Superior temporal gyrus (tissue), 1 donor: ENCODE data around the gene GYS2.
"Not testable (repeated sequence)": the region's sequence is repeated elsewhere in the genome, so short reads cannot be mapped to it uniquely, and the experiment has no call there.

Source experiments
- DNase-seq: peaks from one replicate; pipeline ENCODE4 v3.0.0-alpha.2; 2016; ENCODE audit errors: extremely low spot score

Gene GYS2

DNA sequence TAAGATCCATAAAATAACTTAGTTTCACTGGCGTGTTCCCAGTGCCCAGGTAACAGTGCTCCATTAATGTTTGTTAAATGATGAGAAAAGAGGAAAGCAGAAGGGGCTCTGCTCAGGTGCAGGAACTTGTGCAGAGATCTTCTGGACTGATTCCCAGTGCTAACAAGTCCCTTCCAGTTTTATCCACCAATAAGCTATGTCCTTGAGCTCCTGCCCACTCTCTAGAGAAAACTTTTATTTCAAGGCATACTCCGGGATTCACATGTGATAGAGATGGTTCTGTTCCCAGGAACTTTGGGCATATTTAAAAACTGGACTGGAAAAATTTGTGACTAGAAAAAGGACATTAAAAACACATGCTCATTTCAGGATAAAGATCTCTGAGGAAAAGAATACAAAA, 1.9 kb downstream of the GYS2 start:
- no peak for DNase-seq

DNA sequence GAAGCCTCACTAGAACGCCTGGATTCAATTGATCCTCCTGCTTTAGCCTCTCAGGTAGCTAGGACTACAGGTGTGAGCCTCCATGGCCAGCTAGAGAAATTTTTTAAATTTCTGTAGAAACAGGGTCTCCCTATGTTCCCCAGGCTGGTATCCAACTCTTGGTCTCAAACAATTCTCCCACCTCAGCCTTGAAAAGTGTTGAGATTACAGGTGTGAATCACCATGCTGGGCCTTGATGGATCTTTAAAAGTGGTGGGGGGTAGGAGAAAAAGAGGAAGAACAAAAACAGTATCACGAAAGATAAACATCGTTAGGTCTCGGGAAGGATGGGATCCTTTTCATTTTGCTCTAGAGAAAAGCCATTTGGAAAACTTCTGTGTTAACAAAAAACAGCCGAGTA, 4.5 kb downstream of the GYS2 start:
- no peak for DNase-seq

DNA sequence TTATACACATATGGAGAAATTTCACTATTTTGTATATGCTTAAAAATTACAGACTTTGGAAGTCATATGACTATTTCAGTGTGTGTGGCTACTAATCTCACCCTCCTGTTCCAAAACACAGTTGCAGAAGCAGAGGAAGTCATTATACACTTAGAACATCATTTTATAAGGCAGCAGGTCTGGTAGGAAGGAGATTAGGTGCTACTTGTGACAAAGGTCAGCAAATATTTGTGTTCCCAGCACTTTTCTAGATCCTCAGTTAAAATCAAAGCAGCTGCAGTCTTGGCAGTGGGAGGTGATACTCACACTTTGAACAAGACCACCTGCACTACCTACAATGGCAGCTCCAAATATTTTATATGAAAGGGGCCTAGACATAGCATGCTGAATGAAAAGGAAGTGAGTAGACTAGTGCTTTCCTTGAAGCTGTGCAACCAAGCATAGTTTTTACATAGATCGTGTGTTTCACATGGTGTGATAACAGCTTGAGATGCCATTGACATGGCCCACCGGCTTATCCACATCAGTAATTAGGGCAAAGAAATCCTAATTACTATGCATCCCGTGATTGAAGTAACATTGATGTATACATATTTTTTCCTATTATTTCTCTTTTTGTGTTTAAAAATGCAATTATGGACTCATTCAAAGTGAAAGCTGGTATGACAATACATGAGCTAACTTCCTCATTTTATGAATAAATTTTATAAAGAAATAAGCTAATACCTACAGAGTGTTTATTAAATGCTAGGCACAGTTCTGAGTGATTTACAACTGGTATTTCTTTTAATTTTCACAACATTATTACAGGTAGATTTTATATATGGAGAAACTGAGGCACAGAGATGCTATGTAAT, 5.3 kb downstream of the GYS2 start:
- no peak for DNase-seq

DNA sequence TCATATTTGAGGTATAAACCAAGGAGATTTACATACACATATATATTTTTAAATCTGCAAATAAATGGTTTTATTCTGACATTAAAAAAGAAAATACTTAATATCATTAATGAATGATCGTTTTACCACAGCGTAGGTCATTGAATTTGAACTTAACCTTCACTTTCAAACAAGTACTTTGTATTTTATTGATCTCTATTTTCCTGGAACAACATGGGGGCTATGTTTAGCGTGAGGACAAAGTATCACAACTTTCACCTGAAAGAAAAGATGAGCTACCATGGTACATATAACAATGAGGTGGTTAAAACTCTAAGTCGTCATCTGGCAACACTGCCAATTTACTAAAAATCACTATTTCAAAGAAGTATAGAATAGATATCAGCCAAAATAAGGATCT, 6.0 kb downstream of the GYS2 start:
- no peak for DNase-seq

DNA sequence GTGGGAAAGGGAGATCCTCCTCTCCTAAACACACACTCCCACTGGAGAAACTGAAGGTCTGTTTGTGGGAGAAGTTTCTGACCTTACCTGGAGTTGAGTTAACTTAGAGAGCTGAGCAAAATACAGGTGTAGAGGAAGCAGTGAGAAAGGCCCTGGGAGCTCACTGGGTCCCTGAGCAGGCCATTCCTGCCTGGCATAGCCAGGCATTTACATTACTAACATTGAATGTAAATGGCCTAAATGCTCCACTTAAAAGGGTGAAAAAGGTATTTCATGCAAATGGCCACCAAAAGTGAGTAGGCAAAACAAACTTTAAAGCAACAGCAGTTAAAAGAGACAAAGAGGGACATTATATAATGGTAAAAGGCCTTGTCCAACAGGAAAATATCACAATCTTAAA, 9.3 kb downstream of the GYS2 start:
- DNase-seq = not testable (repeated sequence)

DNA sequence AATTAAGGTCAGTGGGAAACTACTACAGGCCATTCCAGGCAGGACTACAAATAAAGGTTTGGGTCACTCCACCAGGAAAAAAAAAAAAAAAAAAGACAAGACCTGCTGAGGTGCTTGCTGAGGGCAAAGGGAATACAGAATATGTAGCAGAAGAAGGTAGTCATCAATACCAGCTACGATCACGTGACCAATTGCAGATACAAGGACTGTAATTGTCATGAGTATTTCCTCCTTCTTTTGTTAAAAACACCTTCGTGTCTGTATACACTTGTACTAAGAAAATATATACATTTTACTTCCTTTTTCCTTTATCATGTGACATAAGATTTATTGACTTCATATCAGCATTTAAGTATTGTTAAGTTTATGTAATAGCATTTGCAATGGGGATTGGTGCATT, 19.2 kb downstream of the GYS2 start:
- DNase-seq = no peak

DNA sequence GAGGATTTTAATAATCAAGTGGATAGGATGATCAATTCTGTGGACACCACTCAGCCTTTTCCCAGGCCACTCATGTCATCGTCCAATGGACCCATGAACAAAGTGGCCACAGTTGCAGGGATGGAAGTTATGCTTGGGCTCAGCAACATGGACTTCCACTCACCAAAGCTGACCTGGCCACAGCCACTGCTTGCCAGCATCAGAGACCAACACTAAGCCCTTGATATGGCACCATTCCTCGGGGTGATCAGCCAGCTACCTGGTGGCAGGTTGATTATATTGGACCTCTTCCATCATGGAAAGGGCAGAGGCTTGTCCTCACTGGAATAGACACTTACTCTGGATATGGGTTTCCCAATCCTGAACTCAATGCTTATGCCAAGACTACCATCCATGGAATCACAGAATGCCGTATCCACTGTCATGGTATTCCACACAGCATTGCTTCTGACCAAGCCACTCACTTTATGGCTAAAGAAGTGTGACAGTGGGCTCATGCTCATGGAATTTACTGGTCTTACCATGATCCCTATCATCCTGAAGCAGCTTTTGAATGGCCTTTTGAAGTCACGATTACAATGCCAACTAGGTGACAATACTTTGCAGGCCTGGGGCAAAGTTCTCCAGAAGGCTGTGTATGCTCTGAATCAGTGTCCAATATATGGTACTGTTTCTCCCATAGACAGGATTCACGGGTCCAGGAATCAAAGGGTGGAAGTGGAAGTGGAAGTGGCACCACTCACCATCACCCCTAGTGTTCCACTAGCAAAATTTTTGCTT, 20.1 kb downstream of the GYS2 start:
- not testable (repeated sequence) for DNase-seq

DNA sequence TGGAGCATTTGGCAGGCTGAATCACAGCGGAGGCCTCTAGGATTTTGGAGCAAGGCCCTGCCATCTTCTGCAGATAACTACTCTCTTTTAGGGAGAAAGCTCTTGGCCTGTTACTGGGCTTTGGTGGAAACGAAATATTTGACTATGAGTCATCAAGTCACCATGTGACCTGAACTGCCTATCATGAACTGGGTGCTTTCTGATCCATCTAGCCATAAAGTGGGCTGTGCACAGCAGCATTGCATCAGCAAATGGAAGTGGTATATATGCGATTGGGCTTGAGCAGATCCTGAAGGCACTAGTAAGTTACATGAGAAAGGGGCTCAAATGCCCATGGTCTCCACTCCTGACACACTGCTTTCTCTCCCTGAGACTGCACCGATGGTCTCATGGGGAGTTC, 21.1 kb downstream of the GYS2 start:
- DNase-seq = no peak

DNA sequence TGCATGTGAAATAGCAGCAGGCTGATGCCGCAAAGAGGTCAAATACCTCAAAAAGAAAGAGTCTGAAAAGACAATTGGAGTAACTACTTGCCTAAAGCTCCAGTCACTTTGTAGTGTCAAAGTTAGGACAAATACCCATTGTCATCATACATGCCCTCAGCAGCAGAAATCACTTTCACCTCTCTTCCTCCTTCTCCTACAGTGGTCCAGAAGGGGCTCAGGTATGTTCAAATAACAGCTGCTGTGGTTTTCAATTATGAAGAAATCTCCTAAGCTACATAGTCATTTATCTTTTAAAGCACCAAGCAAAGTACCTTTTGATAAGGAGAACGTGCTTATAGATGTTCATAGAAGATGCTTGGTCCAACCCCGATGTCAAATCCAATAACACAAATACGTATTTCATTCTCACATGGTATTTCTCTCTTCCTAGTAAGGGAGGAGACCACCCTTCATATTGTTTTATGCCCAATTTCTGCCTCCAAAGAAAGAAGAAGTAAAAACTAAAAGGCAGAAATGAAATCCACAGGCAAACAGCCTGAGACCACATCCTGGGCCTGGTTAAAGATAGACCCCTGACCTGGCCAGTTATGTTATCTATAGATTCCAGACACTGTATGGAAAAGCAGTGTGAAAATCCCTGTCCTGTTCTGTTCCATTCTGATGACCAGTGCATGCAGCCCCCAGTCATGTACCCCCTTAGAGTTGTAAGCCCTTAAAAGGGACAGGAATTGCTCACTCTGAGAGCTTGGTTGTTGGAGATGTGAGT, 23.7 kb downstream of the GYS2 start:
- DNase-seq = no peak

DNA sequence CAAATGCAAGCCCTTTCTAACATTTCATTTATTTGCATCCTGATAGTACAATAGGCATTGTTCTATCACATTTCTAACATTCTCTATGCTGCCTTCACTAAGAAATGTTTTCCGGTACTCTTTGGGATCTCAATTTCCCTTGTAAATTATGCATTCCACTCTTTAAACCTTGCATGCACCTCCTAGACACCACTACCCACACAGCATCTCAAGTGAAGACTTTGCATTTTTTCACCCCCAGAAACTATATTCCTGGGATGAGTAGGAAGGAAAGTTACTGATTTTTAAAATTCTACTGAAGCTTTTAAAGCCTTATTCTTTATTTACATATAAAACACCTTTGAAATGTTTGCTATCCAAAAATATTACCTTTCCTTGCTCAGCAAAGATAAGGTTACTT, 27.1 kb downstream of the GYS2 start:
- no peak for DNase-seq

DNA sequence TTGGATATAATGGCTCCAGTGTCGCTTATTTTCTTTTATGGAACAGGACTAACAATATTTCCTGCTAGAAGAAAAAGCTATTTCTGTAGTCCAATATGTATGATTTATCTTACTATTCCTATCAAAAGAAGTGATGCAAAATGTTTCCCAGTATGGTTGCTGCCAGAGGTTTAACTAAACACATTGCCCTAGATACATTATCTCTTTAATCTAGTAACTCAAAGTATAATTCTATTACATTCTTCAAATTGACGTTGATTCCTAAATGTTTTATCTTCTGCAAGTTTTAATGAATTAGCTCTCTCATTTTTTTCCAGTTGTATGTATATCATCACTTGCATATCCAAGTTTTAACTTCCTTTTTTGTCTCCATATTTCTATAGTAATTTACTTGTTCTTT, 28.2 kb downstream of the GYS2 start:
- DNase-seq = no peak

DNA sequence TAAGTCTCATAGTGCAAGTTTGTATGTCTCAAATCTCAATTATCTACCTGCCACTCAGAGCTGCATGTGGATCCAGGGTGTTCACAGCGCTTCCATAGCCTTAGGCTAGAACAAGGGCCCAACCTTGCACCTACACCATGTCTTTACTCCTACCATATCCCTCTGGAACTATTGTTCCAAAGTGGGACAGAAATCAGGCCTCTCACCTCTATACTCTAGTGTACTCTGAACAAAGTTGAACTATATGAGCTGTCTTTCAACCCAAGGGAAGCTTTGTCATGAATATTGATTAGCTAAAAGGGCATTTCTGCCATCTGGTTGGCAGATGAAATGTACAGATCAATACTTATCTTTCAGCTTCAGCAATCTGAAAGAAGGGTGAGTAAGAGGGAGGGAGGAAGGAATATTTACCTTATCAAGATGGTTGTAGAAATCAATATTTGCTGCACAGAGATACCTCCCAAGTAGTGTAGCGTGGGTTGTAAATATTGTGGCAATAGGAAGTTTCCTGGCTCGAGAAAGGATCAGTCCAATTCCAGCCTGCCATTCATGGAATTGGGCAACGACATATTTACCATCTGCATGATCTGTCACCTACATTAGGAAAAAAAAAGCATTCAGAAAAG, 30.8 kb downstream of the GYS2 start:
- no peak for DNase-seq

DNA sequence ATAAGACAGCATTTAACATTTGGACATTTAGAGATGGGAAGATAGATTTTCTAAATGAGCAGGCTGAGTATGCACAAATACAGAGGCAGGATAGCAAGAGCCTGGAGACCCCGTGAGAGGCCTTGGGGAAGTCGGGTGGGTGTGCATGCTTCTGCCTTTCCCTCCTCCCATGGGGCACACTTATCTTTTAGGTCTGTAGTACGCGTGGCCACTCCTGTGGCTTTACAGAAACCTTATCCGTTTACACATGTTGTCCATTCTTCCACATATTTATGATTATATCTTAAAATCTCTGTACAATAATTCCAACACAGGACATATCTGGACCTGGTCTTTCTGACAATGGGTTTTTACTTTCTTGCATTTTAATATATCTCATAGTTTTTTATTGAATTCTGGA, 33.6 kb downstream of the GYS2 start:
- no peak for DNase-seq

DNA sequence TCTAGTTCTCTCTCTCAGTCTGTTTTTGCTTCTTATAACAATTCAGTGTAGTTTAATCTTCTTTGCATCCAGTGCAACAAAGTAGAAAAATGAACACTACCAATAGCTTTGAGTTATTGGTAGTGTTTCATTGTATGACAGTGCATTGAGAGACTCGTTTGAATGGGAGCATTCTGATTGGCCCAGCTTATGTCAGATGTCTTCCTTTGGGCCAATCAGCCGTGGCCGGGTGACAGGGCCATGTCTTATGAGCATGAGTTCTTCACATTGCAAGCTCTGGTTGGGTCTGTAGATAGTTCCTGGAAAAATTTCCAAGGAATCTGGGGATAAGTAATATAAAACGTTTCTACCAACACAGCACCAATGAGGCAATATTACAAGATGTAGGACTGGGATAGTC, 36.5 kb downstream of the GYS2 start:
- no peak for DNase-seq

DNA sequence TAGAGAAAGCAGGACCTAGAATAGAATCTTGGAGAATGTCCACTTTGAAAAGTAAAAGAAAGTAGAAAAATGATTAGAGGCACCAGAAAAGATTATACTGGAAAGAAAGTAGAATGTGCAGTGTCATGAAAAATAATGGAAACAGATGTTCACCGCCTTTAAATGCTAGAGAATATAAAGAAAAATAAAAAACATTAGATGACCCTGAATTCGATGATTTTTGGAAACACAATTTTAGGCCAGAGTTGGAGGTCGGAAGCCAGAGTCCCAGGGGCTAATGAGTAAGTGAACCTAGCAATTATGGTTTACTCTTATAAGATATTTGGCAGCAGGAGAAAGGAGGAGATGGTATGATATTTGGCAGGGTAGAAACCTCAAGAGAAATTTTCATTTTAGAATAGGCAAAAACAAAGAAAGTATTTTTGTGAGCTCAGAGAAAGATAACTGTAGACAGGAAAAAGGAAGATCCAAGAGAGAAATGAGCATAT, 37.7 kb downstream of the GYS2 start:
- DNase-seq = no peak

DNA sequence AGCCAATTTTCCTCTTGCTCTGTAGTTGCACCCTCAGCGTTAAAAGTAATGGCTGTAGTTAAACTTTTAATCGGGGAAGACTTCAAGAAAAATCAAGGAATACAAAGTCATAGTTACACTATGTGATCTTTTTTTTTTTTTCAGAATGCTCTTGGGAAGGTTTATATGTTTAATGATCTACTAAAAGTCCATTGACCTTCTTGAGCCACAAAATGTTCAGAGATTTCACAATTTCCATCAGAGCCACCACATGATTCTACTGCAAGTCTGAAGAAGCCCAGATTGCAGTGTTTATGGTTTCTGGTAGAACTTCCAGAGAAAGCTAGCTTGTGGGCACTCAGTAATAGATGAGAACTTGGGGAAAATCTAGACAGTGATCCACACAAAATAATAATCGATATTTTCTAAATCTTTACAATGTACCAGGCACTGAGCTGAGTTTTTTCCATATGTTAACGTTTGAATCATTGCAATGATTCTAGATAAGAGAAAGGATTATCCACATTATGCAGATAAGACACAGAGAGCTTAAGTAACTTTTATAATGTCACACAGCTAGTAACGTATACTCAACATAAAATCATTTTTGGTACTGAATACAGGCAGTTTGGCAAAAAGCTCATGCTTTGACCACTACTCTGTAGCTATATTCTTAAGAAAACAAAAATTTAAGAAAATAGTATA, 38.3 kb downstream of the GYS2 start:
- DNase-seq = no peak

DNA sequence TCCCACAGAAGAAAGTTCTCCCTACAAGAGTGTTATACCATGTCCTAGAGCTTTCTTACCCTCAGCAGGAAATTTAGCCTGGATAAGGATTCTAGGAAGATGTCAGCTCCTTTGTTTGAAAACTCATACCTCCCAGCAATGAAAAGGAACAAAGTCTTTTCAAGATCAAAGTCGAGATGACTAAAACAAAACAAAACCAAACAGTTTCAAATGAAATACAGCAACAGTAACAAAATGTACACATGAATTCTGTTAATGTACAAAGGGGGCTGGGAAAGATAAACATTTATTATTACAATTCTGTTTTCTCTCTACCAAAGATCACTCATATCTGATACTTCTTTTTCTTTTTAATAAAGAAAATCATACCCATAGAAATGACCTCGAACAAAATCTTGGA, 41.8 kb downstream of the GYS2 start:
- no peak for DNase-seq

DNA sequence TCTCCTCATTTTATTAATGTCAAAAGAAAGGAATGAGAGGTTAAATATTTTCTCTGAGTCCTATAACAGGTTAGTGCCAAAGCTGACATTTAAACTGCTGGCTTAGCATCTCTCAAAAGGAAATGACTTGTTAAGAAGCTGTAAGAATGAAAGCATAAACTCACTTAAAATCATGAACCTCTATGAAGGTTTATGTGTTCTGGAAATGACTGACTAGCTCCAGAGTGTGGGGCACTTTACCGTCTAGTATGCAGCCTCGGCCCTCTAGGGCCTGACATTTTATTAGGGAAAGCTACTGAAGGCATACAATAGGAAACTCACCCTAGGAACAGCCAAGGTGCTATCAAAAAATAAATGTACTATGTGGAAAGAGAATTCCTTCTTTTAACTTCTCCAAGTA, 43.5 kb downstream of the GYS2 start:
- no peak for DNase-seq

DNA sequence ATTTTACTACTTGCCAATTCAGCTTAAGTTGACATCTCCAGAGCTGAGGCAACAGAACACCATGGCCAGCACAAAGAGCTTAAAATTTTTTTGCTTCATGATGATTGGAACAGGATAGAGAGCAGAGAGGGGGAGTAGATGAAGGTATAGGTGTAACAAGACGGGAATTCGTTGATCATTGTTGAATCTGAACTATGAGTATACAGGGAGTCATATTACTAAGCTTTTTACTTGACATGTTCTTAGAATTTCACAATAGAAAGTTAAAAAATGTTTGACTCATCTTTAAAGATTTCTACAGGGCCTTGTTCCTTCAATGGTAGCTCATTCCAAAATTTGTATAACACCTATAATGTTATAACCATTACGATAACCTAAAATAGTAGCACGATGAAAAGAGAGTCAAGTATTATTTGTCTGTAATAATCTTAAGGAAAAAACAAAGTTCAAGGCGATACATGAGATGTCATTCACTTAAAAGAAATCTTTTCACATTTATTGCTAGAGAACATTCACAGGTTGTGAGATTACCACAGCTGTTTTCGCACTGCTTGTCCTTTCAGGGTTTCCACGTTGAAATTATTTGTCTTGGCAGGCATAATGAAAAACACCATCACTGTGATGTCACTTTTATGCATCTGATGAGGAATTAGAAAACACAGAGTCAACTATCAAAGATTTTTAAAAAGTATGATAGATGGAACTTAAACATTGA, 44.6 kb downstream of the GYS2 start:
- no peak for DNase-seq

DNA sequence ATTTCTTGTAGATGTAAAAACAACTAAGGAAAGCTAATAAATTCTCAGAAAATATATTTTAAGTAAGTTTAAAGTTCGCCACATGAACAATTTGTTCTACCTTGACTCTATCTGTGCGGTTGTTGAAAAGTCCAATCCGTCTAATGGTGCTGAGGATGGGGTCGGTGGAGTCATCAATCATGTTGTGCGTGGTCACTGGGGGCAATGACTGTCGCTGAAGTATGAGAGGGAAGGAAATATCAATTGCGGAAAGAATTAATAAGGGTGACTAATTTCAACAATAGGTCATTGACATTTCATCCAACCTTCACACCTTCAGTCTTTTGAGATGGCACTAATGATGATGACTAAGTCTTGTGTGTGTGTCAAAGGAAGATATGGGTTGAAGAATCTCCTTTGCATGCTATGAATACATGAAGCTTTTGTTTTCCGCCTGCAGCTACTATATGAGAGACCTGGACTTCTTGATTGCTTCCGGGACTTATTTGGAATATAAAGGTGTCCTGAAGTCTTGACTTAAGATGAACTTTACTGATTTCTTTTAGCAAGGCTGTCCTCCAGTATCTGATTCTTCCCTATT, 46.5 kb downstream of the GYS2 start:
- DNase-seq = no peak
